HCT116 (cell line): ENCODE results near the gene NT5C1B. TPM values are rescaled to one million over a fixed set of nuclear protein-coding genes. Genes with fewer than 3 reads are reported as not detected.

Source experiments
- ATAC-seq: fragments of 200-7000 bp; cut with Tn5 transposase; 2 replicates; pipeline ENCODE4 v1.9.1; 2020; ENCODE audit warnings: mild to moderate bottlenecking, moderate library complexity
- BruUV-seq: library from RNA; stranded (reverse); fragments of 400-500 nt; replicated peaks from 2 replicates; lab custom pipeline; 2021; lab: Mats Ljungman, UMichigan
- CTCF ChIA-PET: fragments of 300-600 bp; sonication (Branson Sonifier 250); formaldehyde crosslinking; loops from one replicate; lab custom pipeline; 2021; ENCODE audit warnings: antibody characterized with exemption; lab: Charles Lee
- POLR2A ChIA-PET: fragments of 300-600, 350-600 bp; sonication (Branson Sonifier 250); formaldehyde crosslinking; loops from one replicate; lab custom pipeline; 2021; ENCODE audit warnings: antibody characterized with exemption; lab: Charles Lee
- RAD21 ChIA-PET, 2 experiments: fragments of 300-600 bp; sonication (Branson Sonifier 250); formaldehyde crosslinking; loops; one replicate each; lab custom pipeline; 2023; ENCODE audit warnings: low total read pairs in 2 of 2; ENCODE audit not compliant: uncharacterized antibody in 2 of 2, unreplicated experiment in 2 of 2, low non-redundant PET in 1 of 2; lab: Charles Lee
- DNase-seq: peaks from one replicate; pipeline ENCODE4 v3.0.0-alpha.2; 2010; ENCODE audit warnings: low read depth, low spot score
- H2AFZ ChIP-seq: fragments of 200-600 bp; shearing (Covaris generic), sonication (generic); 2 replicates; pipeline ENCODE4 v1.6.1; 2017; ENCODE audit warnings: low read depth, mixed run types, mixed read lengths, antibody characterized with exemption, low read length; ENCODE audit not compliant: poor library complexity, severe bottlenecking
- H3K27ac ChIP-seq: 2 replicates; pipeline ENCODE4 v1.5.1; 2012; ENCODE audit warnings: low read depth, low read length
- H3K27me3 ChIP-seq: fragments of 200-600 bp; sonication (generic); 2 replicates; pipeline ENCODE4 v1.6.1; 2016; ENCODE audit warnings: mixed run types, low read length, mixed read lengths; ENCODE audit not compliant: insufficient read depth
- H3K36me3 ChIP-seq, 2 experiments: fragments of 200-500 bp in 1 of 2; fragments of 200-600 bp in 1 of 2; sonication (Bioruptor generic) in 1 of 2; sonication (generic) in 1 of 2; 2 replicates each; pipeline versions ENCODE4 v1.5.1 to v1.6.1; 2014 to 2016; ENCODE audit warnings: low read length in 2 of 2, inconsistent platforms in 1 of 2, mixed read lengths in 1 of 2, mixed run types in 1 of 2; ENCODE audit not compliant: insufficient read depth in 2 of 2, control insufficient read depth in 1 of 2
- H3K4me1 ChIP-seq, 2 experiments: fragments of 200-600 bp in 1 of 2; sonication (generic) in 1 of 2; 2 replicates each; pipeline versions ENCODE4 v1.5.1 to v1.6.1; 2012 to 2017; ENCODE audit warnings: low read length in 2 of 2, inconsistent platforms in 1 of 2, mild to moderate bottlenecking in 1 of 2, mixed read lengths in 1 of 2, mixed run types in 1 of 2, moderate library complexity in 1 of 2; ENCODE audit not compliant: insufficient read depth in 2 of 2, control insufficient read depth in 1 of 2
- H3K4me2 ChIP-seq: fragments of 200-600 bp; sonication (generic); 2 replicates; pipeline ENCODE4 v1.6.1; 2017; ENCODE audit warnings: mixed run types, low read length, mixed read lengths
- H3K4me3 ChIP-seq, 2 experiments: fragments of 200-600 bp in 1 of 2; sonication (generic) in 1 of 2; replicated peaks in 1 of 2; 2 replicates each; pipeline ENCODE4 v1.5.1; 2011 to 2016; ENCODE audit warnings: low read length in 2 of 2, control low read depth in 1 of 2, low read depth in 1 of 2, mild to moderate bottlenecking in 1 of 2, mixed read lengths in 1 of 2, mixed run types in 1 of 2
- H3K79me2 ChIP-seq: fragments of 200-600 bp; sonication (generic); 2 replicates; pipeline ENCODE4 v1.6.1; 2017; ENCODE audit warnings: mild to moderate bottlenecking, mixed run types, low read length, moderate library complexity, mixed read lengths; ENCODE audit not compliant: insufficient read depth
- H3K9ac ChIP-seq: fragments of 200-600 bp; sonication (generic); 2 replicates; pipeline ENCODE4 v1.6.1; 2016; ENCODE audit warnings: low read length, mixed read lengths
- H3K9me2 ChIP-seq: fragments of 200-600 bp; sonication (generic), shearing (Covaris generic); 2 replicates; pipeline ENCODE4 v1.6.1; 2017; ENCODE audit warnings: mixed run types, mild to moderate bottlenecking, moderate library complexity; ENCODE audit not compliant: insufficient read depth
- H3K9me3 ChIP-seq, 2 experiments: fragments of 200-500 bp in 1 of 2; fragments of 200-600 bp in 1 of 2; sonication (Bioruptor generic) in 1 of 2; sonication (generic) in 1 of 2; 2 replicates each; pipeline ENCODE4 v1.6.1; 2014 to 2017; ENCODE audit warnings: low read length in 2 of 2, mixed read lengths in 2 of 2, inconsistent platforms in 1 of 2, low read depth in 1 of 2, mild to moderate bottlenecking in 1 of 2, mixed run types in 1 of 2, moderate library complexity in 1 of 2; ENCODE audit not compliant: control insufficient read depth in 1 of 2, insufficient read depth in 1 of 2
- H4K20me1 ChIP-seq: fragments of 200-600 bp; sonication (generic), shearing (Covaris generic); 2 replicates; pipeline ENCODE4 v1.6.1; 2017; ENCODE audit warnings: mixed run types, mild to moderate bottlenecking, moderate library complexity; ENCODE audit not compliant: insufficient read depth
- EGR1 ChIP-seq: IDR thresholded peaks from 2 replicates; pipeline ENCODE4 v1.6.1; 2012; ENCODE audit warnings: low read depth
- EZH2phosphoT487 ChIP-seq: fragments of 200-600 bp; IDR thresholded peaks from 2 replicates; pipeline ENCODE4 v1.6.1; 2018; ENCODE audit warnings: antibody characterized with exemption, borderline replicate concordance
- SRF ChIP-seq: IDR thresholded peaks from 2 replicates; pipeline ENCODE4 v1.6.1; 2012; ENCODE audit warnings: low read depth
- ZNF274 ChIP-seq: fragments of 200-500 bp; sonication (Bioruptor generic); IDR thresholded peaks from 2 replicates; pipeline ENCODE4 v1.6.1; 2014; ENCODE audit warnings: mild to moderate bottlenecking, low read depth, low read length, inconsistent platforms
- intact Hi-C: fragments of 100-400 bp; cut with micrococcal nuclease; formaldehyde crosslinking; loops from 2 replicates; pipeline ENCODE4 v1.10.0; 2022
- total RNA-seq: library from RNA; stranded (reverse); gene quantifications from one replicate; pipeline ENCODE4 v1.2.1, GENCODE V29; 2021; ENCODE audit not compliant: unreplicated experiment

Gene NT5C1B
- total RNA-seq, 1 experiment from 2014 or later: not detected

DNA sequence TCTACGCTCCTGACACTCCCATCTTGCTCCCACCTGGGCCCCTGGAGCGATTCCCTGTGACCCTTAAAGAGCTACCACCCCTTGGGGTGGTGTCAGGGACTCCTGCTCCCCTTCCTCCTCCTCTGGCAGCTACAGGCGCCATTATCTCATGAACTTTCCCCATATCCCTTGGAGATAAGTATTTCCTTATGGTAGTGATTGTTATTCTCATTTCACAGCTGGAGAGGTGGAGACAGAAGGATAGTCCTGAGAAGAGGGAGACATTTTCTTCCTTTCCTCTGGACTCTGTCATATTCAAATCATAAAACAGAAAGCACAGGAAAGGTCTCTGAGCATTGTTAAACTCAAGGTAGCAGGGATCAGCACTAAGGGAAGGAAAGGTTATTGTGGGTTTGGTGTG is 63.5 kb downstream of the NT5C1B start:
- Histone ChIP-seq H3K4me1 (no peaks in the 10 kb centered on the region), H2AFZ (no peak overlapping the region), H3K4me3 (no peak overlapping the region), H3K36me3 (no peaks in the 10 kb centered on the region), H3K9ac (no peak overlapping the region), H3K79me2 (no peaks in the 10 kb centered on the region), H3K27ac (no peak overlapping the region), H3K9me2 (no peaks in the 10 kb centered on the region), H4K20me1 (no peaks in the 10 kb centered on the region), H3K4me2 (no peak overlapping the region)
- DNase-seq: no peak
- no TSS peak for BruUV-seq
- ChIA-PET RAD21 (interaction anchor here in 1 of 2 experiments (0.7 kb wide), 1 partner anchor 181 kb away, joined by 3 read pairs; no protein-coding TSS in a partner anchor), POLR2A (no interaction called here)
- intact Hi-C loops: no loop called here
- no peak for TF ChIP-seq ZNF274
- no peak for TF ChIP-seq SRF
- TF ChIP-seq EGR1: no peak
- TF ChIP-seq, all 23 proteins: peak for 0
- no peak for ATAC-seq
- H3K9me3 ChIP-seq: no peaks in the 10 kb centered on the region
- H3K27me3 ChIP-seq: no peaks in the 10 kb centered on the region
- CTCF ChIA-PET: no interaction called here

DNA sequence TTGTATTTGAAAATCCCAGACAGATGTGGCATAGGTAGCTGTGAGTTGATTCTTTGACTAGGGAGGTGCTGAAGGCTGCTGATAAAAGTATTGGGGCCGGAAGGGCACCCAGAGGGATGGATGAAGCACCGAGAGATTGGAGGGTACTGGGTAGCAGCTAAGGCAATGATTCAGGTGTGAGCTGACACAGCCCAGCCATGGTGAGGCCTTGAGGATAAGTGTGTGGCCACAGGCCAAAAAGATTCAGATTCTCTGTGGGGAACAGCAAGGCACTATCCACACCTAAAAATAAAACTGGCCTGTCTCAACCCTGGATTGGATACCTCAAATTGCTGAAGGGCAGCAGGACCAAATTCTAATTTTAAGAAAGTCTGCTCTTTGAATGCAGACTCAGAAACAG is 64.1 kb downstream of the NT5C1B start:
- intact Hi-C loops: no loop called here
- Histone ChIP-seq H3K36me3 (no peaks in the 10 kb centered on the region), H3K9me3 (no peaks in the 10 kb centered on the region), H3K9ac (no peak overlapping the region), H3K27ac (no peak overlapping the region), H3K4me1 (no peaks in the 10 kb centered on the region), H2AFZ (no peak overlapping the region), H3K79me2 (no peaks in the 10 kb centered on the region), H3K4me3 (no peak overlapping the region), H3K27me3 (no peaks in the 10 kb centered on the region), H3K4me2 (no peak overlapping the region), H4K20me1 (no peaks in the 10 kb centered on the region), H3K9me2 (no peaks in the 10 kb centered on the region)
- CTCF ChIA-PET: no interaction called here
- POLR2A ChIA-PET: no interaction called here
- RAD21 ChIA-PET: interaction anchor here in 1 of 2 experiments (0.7 kb wide), 1 partner anchor 182 kb away, joined by 3 read pairs; no protein-coding TSS in a partner anchor
- no peak for ATAC-seq
- DNase-seq: no peak
- no peak for TF ChIP-seq EZH2phosphoT487
- BruUV-seq: no TSS peak
